GM18499 (cell line): ENCODE results near the gene ACTG2.

ENCODE experiments used
- ATAC-seq: cut with Tn5 transposase; IDR thresholded peaks from one replicate; pipeline ENCODE4 v1.9.1; 2021; ENCODE audit warnings: moderate number of reproducible peaks; ENCODE audit not compliant: insufficient read depth, unreplicated experiment

Gene ACTG2

DNA sequence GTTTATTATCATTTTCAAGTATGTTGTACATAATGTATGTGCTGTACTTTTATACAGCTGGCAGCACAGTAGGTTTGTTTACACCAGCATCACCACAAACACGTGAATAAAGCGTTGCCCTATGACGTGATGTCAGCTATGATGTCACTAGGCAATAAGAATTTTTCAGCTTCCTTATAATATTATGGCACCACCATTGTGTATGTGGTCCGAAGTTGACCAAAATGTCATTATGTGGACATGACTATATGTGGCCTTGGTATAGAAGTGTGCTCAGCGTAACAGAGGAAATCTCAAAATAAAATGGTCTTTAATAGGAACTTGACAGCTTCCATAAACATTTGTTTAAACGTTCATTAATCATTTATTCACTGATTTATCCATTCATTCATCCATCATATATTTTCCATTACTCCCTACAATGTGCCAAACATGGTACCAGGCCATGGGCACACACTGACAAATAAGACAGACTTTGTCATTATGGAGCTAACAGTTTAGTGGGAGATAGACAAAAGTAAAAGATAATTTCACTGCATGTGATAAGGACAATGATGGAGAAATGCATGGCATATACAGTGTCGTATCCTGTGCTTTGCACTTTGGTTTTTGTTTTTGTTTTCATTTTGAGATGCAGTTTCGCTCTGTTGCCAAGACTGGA, 18.9 kb downstream of the ACTG2 start:
- ATAC-seq, result no peak

DNA sequence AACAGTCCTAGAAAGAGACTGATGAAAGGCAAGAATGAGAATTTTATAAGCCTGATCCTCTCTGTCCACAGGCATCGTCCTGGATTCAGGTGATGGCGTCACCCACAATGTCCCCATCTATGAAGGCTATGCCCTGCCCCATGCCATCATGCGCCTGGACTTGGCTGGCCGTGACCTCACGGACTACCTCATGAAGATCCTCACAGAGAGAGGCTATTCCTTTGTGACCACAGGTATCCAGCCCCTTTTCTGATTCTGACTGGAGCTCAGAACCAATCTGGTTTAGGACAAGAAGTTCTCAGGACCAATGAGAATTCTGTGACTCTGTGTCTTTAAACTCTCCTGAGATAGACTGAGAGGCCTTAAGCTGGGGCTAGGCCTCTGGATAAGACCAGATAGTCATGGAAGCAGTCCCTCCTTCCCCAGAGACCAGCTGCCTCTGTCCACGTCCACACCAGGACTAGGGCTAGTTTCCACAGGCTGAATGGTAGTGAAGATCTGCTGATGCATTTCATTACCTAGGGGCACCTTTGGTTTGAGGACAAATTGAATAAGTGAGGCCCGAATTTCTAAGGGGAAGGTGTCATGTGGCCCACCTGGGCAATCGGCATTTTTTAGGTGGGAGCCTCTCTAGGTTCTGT, 20.7 kb downstream of the ACTG2 start:
- ATAC-seq, result no peak

DNA sequence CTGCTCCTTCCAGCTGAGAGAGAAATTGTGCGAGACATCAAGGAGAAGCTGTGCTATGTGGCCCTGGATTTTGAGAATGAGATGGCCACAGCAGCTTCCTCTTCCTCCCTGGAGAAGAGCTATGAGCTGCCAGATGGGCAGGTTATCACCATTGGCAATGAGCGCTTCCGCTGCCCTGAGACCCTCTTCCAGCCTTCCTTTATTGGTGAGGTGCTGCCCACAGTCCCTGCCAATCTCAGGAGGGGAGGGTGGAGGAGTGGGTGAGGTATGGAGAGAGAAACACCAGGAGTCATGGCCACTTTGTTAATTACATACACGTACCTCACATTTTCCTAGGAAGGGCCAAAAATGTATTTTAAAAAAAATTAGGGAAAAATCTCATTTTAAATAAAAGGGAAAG, 21.9 kb downstream of the ACTG2 start:
- no peak for ATAC-seq

DNA sequence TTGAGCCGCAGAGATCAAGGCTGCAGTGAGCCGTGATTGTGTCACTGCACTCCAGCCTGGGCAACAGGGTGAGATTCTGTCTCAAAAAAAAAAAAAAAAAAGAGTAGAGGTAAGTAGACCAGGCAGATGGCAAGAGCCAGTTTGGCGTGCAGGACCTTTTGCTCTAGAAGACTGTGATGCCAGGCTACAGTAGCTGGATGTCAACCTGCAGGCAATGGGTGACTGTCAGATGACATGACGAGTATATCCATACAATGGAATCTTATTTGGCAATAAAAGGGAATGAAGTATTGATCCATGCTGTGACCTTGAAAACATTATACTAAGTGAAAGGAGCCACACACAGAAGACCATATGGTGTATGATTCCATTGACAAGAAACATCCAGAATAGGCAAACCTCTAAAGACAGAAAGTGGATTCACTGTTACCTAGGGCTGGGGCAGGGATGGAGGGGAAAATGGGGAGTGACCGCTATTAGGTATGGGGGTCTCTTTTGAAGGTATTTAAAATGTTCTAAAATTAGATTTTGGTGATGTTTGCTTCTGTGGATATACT, 22.7 kb downstream of the ACTG2 start:
- ATAC-seq, result no peak

DNA sequence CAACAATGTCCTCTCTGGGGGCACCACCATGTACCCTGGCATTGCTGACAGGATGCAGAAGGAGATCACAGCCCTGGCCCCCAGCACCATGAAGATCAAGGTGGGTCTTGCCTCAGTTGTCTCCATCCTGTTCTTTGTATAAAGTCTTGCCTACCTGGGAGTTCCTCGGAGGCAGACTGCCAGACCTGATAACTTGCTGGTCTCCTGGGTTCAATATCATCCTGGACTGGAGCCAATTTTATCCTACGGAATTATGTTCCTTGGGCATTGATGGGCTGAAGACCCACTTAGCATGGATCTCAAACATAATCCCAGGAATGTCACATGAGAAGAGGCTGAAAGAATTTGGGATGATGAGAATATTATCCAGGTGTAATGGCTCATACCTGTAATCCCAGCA, 23.9 kb downstream of the ACTG2 start:
- no peak for ATAC-seq

DNA sequence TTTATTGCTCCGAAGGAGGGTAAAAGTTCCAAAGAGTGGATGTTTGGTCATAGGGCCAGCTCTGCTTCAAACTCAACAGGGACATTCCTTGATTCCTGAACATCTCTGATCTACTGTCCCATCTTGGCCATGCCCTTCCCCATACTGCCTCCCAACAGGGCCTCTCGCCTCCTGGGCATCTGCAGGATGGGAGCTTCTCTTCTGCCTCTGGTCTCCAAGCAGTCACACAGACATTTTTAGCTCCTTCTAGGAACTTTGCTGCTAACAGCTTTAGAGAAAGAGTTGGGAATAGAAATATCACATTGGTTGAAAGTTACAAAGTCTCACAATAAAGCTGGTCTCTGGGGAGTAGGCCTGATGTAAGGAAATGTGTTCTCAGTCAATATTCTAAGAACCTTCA, 24.5 kb downstream of the ACTG2 start:
- no peak for ATAC-seq

DNA sequence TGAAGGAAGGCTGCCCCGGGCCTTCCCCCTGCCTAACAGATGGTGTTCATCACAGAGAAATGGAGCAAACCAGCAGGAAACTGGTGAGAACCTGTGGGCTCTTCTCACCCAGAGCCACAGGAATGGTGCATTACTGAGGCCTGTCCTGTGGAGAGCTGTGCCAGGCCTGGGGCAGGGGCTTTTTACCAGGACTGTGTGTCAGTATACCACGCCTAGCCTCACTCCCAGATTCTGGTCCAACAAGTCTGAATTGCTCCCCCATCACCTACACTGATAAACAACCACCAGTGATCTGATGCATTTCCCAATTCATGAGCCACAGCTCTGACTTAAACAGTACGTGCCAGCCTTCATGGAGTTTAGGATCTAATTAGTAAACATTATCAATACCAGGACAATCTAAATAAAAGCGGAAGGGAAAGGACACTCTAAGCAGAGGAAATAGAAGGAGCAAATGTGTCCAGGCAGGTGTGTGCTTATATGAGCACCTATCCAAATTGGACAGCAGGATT, 24.9 kb downstream of the ACTG2 start:
- ATAC-seq, result no peak

DNA sequence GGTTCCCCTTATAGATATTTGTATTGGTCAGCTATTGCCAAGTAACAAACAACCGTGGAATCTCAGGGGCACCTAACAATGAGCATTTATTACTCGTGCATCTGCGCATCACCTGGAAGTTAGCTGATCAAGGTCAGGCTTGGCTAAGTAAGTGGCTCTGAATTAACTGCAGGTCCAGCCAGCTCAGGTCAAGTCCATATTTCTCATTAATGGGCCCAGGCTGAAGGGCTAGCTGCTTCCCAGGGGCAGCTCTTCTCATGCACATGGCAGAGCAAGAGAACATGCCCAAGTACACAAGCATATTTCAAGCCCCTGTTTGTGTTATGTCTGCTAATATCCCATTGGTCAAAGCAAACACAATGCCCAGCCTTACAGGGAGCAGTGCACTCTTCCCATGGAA, 26.0 kb downstream of the ACTG2 start:
- ATAC-seq, result no peak

DNA sequence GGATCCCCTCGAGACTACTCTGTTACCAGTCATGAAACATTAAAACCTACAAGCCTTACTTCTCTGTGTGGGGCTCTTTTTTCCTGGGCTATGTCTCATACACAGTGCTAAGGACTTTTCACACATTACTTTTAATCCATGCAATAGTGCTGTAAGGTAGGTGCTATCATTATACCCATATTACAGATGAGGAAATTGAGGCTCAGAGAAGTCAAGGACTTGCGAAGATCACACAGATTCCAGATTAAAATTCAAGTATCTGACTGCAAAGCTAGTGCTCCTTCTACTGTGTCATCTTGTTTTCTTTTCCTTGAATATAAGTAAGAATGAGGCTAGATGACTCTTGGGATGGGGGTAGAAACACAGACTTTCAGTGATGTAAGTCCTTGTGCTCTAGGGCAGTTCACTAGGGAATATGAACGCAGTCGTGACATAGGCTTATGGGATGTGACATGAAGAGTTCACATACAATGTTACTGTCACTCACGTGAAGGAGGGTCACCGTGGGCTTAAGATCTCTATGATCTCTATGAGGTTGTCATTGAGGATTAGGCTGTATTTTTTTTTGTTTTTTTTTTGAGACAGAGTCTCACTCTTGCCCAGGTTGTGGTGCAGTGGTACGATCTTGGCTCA, 26.9 kb downstream of the ACTG2 start:
- ATAC-seq, result no peak

DNA sequence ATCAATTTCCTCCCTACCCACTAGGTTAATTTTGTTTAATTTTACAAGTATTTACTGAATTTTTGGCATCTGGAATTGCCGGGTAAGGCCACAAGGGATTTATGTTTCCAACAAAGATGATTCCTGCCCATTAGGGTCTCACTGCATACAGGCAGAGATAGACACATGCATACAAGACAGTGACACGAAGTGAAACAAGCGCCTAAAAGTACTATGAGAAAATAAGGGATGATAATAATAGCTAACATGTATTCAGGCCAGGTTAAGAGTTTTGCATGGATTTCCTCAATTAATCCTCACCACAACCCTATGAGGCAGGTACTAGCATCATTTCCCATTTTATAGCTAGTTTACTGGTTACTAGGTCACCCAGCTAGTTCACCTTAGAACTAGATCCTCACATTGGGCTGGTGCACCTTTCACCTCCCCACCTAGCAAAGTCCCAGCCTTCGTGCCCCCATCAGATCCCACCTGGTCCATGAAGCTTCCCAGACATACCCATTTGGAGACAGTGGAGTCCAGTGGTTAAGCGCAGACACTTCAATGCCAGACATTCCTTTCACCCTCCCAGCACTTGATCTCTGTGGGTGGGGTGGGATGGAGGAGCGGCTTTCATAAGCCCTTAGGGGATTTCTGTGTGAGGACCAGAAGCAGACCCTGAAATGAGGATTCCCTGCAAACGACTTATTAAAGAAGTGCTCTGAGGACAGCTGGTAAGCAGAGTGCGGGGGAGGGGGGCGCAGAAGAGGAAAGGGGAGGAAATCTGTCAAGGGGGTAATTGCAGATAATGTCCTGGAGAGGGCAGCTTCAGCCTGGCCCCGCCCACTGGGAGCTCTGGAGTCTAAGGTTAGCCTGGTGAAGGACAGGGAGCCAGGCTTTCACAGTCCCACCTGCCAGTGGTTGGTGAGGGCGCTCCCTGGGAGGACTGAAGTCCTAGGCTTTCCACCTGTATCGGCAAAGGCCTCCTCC, 28.1 kb downstream of the ACTG2 start:
- no peak for ATAC-seq

DNA sequence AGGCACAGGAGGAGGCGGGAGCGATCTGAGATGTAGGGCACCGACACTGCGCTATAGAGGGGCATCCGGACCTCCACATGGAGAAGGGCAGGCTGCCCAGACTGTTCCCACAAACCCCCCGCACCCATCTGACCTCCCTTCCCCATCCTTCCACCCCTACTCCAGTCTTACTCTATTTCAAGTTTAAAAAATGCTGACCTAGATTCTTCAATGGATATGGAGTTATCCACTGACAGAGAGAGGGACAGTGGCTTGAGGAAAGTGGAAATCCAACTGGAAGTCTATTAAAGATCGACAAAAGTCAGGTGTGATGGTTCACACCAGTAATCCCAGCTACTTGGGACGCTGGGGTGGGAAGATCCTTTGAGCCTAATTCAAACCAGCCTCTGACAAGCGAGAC, 28.8 kb downstream of the ACTG2 start:
- no peak for ATAC-seq

DNA sequence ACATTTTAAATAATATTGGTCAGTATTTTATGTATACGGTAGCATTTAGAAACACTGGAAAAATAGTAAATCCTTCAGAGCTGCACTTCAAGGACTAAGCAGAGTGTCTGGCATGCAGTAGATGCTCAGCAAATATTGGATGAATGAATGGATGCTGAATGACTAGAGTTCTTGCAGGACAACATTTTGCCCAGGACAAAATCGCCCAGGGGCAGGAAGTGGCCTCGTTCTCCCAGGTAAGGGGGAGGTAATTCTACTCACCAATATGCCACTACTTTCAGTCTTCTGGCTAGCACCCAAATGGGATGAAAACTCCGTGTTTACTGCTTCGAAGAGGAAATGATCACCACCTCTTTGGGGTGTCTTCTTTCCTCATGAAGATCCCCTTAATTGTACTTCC, 29.9 kb downstream of the ACTG2 start:
- no peak for ATAC-seq

DNA sequence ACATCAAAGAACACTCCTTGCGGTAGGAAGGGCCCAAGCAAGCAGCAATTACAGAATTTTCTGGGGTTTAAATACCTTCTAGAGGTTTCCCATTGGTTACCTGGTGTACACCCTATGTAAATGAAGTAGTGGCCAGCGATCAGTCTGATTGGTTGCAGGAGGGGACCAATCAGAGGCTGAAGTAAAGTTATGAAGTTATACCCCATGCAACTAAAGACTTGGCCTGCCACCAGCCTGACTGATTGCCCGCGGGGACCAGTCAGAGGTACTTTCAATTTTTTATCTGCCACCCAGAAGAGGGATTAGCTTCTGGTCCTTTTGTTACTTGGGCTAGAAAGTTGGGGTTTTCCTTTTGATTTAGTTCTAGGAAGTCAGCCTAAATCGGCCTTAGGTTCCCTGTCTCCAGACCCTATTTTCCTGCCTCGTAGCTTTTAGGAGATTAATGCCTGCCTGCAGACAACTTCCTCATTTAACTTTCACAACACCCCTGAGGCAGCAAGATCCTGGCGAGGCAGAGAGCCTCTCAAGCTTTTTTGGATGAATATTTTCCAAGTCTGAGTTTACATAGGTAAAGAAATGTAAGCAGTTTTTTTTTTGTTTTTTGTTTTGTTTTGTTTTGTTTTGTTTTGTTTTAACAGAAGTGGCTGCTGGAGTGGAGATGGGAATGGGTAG, 32.4 kb downstream of the ACTG2 start:
- no peak for ATAC-seq

DNA sequence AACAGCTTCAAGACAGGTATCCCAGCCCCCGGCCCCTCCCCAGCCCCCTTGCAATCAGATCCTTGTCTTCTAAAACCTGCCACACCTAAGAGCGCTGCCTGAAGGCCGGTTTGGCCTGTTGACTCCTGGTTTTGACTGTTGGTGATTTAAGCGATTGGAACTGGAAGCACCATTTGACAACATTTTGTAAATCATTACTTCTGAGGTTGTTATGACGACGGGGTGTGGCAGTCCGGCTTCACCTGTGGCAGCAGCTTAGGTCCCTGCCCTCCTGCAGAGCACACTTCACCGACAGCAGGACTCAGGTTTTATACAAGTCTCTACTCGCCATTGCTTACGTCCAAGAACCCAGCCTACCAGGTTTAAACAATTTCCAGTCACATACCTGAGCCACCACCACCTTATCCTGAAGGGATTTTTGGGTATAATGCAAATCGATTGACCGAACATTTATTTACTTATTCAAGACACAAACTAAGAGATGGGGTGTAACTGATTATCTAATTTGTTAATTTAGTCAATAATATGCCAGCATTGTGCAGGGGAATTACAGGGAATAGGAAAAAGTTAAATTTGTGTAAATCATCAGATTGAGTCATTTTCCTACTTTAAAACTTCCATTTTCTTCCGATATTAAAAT, 33.2 kb downstream of the ACTG2 start:
- ATAC-seq, result no peak

DNA sequence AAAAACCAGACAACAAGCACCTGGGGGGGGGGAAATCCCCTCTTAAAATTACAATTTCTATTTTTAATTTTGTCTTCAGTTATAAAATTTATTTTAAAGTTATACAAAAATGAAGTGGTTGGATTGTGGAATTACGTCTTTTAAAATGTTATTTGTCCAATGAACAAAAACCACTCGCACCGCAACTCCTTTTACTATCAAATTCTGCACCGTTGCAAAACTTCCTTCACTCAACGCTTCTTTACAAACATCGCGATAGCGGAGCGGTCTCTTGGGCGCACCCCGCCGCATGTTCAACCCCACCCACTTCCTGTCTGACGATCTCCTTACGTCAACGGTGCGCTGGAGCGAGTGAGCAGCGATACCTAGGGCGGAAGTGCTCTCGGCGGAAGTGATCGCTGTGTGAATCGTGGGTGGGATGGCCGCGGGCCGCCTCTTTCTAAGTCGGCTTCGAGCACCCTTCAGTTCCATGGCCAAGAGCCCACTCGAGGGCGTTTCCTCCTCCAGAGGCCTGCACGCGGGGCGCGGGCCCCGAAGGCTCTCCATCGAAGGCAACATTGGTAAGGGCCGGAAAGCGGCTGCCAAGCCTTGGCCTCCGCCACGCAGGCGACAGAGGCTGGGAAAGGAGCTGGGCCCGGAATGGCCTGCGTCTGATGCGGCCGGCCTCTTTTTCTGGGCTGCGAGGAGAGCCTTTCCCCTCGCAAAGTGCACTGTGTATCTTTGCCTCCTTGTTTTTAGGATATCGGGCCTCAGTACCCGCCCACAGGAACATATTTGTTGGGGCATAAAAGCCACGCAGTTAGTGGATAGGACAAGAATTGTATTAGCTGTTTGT, 33.9 kb downstream of the ACTG2 start, which contains the start of gene DGUOK:
Gene DGUOK (plus strand): TSS at position 388 of the 835 bp plus-strand sequence. CDS start 31 bp downstream, at position 419.
- peak; percentile 90 for ATAC-seq

DNA sequence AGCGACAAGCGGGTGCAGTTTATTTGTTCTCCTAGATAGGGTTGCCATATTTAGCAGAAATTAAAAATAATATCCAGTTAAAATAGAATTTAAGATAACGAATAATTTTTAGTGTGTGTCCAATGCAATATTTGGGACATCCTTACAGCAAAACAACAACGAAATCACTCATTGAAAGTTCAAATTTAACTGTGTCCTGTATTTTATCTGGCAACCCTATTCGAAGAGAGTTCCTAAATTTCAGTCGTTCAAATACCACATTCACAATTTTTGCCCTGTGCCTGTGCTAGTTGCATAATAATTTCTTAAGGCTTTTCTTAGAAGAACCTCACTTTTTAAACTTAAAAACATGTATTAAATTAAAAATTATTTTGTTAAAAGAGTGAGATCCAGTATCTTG, 34.5 kb downstream of the ACTG2 start:
- no peak for ATAC-seq

DNA sequence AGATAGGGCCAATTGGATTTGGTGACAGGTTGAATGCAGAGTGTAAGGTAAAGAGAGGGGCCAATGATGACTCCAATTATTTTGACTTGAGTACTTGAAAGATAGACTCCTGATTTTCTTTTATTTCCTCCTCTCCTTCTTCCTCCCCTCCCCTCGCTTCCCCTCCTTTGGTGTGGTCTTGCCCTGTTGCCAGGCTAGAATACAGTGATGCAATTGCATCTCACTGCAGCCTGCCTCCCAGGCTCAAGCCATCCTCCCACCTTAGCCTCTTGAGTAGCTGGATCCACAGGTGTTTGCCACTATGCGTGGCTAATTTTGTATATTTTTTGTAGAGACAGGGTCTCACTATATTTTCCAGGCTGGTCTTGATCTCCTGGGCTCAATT, 36.1 kb downstream of the ACTG2 start:
- no peak for ATAC-seq

DNA sequence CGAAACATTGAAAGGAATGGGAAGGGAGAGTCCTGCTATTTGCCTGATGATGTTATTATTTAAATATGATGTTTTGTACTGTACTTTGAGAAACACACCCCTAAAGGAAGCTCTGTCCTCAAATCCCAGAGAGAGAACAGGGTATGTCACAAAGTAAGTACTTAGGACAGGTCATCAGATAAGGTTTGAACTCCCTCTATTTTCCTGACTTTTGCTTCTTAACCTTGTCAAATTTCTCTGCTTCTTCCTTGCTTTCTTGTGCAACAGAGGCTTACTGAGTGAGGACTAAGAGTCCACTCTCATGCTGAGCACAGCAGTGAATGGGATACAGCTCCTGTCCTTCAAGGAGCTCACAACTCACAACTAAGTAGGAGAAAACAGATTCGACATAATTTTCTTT, 37.6 kb downstream of the ACTG2 start:
- no peak for ATAC-seq
